HG02642 (cell line): ENCODE data around the gene RTKN2.
"Not testable (repeated sequence)": the region's sequence is repeated elsewhere in the genome, so short reads cannot be mapped to it uniquely, and the experiment has no call there.

Source experiments
- ATAC-seq: cut with Tn5 transposase; IDR thresholded peaks from one replicate; pipeline ENCODE4 v1.9.1; 2021; ENCODE audit warnings: mild to moderate bottlenecking; ENCODE audit not compliant: unreplicated experiment, poor library complexity

RTKN2 gene, protein sequence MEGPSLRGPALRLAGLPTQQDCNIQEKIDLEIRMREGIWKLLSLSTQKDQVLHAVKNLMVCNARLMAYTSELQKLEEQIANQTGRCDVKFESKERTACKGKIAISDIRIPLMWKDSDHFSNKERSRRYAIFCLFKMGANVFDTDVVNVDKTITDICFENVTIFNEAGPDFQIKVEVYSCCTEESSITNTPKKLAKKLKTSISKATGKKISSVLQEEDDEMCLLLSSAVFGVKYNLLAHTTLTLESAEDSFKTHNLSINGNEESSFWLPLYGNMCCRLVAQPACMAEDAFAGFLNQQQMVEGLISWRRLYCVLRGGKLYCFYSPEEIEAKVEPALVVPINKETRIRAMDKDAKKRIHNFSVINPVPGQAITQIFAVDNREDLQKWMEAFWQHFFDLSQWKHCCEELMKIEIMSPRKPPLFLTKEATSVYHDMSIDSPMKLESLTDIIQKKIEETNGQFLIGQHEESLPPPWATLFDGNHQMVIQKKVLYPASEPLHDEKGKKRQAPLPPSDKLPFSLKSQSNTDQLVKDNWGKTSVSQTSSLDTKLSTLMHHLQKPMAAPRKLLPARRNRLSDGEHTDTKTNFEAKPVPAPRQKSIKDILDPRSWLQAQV

GRCh38 chr10:62268399-62269114, at the start of gene RTKN2:
RTKN2 (minus strand) TSS chr10:62268844; CDS start chr10:62268610, 234 bp downstream.
- ATAC-seq: peak; percentile 75

DNA sequence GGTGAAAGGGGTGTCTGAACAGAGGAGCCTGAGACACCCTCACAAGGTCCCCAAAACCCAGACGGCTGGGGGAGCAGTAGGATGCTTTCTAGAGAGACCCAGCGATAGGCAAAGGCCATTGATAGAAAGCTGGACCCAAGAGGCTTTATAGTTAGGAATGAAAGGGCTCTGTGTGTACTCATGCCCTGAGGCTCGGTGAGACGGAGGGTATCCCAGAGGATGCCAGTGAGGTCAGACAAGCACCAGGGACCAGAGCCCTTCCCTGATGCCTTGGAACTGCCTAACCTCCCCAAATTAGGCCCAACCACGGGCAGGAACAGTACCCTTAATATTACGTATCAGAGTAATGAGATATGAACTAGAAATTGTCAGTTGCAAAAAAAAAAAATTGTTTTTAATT, 48.6 kb upstream of the RTKN2 start:
- no peak for ATAC-seq

DNA sequence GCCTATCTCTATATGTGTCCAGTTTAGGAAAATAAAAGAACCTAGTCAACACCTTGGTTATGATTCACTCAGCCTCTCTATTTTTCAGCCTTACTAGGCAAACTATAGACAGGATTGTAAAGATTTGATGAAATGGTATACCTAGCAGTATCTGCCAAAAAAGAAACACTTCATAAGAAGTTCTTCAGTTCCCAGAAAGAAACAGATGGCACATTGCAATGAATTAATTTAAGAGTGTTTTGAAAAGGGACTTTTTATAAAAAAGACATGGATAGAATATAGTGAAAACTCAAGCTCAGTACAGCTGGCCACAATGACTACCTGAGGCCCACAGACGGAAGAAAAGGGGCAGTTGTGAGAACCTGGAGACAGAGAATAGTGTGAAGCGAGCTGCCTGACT, 40.6 kb upstream of the RTKN2 start:
- ATAC-seq: no peak

DNA sequence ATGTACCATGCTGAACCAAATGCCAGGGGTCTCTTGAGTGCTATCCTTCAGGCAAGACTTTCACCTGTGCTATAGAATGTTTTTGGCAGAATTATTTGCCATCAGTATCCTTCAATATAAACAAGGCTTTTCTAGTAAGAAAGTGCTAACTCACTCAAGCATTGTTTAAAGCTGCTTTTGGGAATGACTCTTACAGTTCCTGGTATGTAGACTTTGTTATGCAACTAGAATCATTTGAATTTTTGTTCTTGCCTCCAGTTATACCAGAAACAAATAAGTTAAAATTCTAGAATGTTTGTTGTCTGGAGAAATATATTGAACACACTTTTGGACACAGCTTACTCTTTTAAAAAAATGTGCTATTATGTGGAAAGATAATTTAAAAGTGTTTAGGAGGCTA, 39.5 kb upstream of the RTKN2 start:
- no peak for ATAC-seq

DNA sequence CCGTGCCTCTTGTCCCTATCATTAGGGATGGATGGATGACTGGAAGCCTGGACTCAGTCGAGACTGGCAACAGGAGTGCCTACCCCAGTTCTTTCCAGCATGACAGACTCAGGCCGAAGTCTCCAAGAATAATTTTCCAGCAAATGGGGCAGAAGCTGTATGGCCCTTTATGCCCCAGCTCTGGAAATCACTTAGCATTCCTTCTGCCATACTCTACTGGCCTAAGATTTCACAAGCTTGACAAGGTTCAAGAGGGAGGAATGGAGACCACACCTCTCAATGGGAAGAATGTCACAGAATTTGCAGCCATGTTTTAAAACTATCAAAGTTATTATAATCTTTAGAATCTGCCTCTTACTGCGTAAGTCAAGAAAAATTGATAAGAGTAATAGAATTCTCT, 39.0 kb upstream of the RTKN2 start:
- ATAC-seq: no peak

DNA sequence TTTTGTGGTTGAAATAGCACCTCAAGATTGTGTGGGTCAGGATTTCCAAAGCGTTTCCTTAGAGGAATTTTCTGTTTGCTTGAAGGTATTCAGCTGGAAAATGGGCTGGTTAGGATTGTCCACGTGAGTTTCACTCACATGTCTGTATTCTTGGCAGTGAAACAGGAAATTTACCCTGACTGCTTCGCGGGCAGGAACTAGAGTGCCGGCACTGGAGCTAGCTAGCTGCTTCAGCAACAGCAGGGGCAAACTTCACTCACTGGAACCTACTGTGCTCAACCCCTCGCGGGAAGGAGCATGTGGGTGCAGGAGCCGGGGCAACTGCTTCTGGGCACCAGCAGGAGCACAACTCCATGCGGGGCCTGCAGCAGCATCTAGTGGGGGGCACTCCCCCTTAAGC, 38.0 kb upstream of the RTKN2 start:
- ATAC-seq: no peak

DNA sequence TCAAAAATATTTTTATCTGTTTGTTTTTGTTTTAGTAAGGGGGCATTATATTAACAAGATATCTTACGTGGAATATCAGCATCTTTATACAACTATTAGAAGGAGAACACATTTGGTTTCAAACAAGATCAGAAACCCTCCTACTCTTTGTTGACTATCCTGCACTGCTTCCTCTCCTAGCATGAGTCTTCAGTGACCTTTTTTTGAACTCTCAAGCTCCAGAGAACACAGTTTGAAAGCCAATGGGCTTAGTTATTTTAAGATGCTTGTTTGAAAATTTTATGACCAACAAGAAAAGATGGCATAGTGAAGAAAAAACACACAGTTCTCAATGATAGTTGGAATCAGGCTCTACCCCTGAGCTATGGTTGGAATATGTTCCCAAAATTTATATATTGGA, 37.2 kb upstream of the RTKN2 start:
- no peak for ATAC-seq

DNA sequence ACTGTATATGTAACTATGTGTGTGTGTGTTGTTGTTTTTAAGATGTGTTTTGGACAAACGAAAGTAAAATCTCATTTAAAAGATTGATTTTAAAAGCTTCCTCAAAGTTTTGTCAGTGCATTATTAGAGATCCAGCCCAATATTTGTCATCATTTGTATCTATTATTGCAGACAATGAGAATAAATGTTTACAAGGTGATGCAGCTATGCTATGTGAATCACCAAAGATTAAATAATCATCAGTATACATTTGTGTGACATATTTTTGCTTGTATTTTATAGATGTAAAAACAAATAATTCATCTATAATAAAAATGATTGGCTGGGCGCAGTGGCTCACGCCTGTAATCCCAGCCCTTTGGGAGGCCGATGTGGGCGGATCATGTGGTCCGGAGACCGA, 35.3 kb upstream of the RTKN2 start:
- no peak for ATAC-seq

GRCh38 chr10:62302760-62303159, 34.1 kb upstream of the RTKN2 start:
- ATAC-seq: no peak

GRCh38 chr10:62297857-62298256, 29.2 kb upstream of the RTKN2 start:
- no peak for ATAC-seq

DNA sequence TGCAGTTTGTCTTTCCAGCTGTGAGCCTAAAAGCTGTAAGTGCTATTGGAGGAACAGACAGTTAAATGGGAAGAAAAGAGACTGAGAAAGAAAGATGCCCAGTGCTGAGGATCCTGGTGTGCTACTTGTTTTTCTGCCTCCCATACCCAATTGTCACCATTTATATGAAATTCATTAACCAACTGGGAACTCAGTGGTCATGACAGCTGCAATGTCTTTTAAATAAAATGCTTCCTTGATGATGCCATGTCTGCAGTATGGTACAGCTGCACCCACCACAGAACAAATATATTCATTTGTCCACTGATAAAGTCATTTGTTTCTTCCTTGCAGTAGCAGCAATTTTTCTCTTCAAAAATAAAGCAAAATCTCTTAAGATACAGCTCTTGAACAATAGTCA, 15.6 kb upstream of the RTKN2 start:
- ATAC-seq: no peak

DNA sequence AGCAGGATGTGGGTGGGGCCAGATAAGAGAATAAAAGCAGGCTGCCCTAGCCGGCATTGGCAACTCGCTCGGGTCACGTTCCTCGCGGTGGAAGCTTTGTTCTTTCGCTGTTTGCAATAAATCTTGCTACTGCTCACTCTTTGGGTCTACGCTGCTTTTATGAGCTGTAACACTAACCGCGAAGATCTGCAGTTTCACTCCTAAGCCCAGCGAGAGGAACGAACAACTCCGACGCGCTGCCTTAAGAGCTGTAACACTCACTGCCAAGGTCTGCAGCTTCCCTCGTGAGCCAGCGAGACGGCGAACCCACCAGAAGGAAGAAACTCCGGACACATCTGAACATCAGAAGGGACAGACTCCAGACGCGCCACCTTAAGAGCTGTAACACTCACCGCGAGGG, 12.7 kb upstream of the RTKN2 start:
- ATAC-seq: not testable (repeated sequence)

GRCh38 chr10:62280392-62280791, 11.7 kb upstream of the RTKN2 start:
- ATAC-seq: not testable (repeated sequence)

DNA sequence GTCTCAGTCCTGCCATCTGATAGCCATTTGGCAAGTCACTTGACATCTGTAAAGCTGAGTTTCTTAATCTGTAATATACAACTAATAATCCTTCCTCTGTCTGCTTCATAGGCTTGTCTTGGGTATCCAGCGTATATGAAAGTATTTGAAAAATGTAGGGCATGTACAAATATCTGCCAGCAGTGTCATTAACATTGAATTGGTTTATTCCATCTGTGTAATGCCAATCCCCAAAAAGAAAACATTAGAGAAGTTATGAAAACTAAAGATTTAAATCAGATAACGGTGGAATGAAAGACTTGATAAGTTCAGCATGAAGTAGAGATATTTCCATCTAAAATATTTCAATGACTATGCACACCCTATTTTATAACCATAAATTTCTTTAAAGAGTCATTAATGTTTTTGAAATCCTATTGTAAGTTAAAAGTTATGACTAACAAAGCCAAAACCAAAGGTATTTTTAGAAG, 9.8 kb upstream of the RTKN2 start:
- no peak for ATAC-seq

- no peak for ATAC-seq
Observed at GRCh38 chr10:62277971-62278370, 9.3 kb upstream of the RTKN2 start.

DNA sequence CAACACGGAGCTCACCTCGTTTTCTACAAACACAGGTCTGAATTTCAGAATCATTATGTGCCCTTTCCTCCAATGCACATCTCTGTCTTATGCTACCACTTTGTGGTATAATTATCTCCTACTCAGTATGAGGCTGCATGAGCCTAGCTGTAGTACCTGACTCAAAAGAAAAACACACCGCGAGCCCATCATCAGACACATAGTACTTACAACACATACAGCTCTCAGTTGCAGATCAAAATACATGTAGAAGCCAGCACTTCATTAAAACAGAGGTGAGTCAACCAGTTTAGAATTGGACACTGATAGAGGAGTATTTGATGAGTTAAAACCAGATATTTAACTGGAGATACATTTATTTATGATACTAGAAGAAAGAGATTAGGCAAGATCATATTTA, 1.4 kb upstream of the RTKN2 start:
- ATAC-seq: no peak

DNA sequence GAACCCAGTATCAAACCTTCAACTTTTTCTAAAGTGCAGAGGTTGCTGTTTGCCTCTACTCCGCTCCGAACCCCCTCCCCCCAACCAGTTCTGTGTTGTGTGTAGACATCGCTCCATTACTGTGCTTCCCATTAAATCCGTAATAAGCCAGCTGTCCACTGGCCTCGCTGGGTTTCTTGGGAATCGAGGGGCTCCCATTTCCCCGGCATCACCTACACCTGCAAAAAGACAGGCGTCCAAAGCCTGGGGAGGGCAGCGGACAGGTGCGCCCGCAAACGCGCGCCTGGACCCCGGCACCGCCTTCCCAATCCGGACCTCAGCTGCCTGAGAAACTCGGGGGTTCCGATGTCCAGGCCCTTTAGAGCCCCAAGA, 631 bp downstream of the RTKN2 start:
- ATAC-seq: no peak

- no peak for ATAC-seq
Observed at GRCh38 chr10:62266611-62267010, 2.0 kb downstream of the RTKN2 start.

- no peak for ATAC-seq
Observed at GRCh38 chr10:62266147-62266546, 2.5 kb downstream of the RTKN2 start.

DNA sequence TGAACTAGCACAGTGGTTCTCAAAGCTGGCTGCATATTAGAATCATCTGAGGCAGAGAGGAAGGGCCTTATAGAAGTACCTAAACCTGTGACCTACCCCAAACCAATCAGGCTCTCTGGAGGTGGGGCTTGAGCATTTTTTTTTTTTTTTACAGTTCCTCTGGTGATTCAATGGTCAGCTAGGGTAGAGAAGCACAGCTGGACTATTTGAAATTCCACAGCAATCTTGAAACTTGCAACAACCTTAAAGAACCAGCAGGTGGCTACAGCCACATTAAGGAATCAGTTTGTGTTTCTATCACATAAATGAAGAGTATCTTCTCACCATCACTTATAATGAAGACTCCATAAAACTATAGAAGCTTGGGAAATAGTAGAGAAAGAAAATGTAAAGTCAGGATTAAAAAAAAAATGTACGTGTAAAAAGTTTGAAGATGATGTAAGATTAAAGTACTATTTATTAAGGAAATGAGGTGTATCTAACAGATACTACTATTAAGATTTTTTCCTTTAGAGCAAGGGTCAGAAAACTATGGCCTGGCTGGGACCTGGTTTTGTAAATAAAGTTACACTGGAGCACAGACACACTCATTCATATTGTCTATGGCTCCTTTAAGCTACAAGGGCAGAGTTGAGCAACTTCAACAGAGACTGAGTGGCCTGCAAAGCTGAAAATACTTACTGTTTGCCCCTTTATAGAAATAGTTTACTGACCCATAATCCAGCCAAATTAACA, 3.8 kb downstream of the RTKN2 start:
- peak; percentile 39 for ATAC-seq

- no peak for ATAC-seq
Observed at GRCh38 chr10:62264126-62264525, 4.5 kb downstream of the RTKN2 start.
